HEK293 (cell line): Measurements from ENCODE around the gene ACAA1.

ENCODE experiments used
- CTCF ChIP-seq: fragments of 450-650 bp; formaldehyde crosslinking; IDR thresholded peaks from 2 replicates; pipeline ENCODE4 v1.5.1; 2016; ENCODE audit warnings: missing biosample characterization, missing genetic modification characterization
- HOXA7 ChIP-seq: sonication (generic); formaldehyde crosslinking; IDR thresholded peaks from 2 replicates; pipeline ENCODE4 v1.8.1; 2022; ENCODE audit warnings: missing genetic modification reagents, borderline replicate concordance
- PRDM1 ChIP-seq: fragments of 450-650 bp; formaldehyde crosslinking; IDR thresholded peaks from 2 replicates; pipeline ENCODE4; 2016; ENCODE audit warnings: missing biosample characterization, missing genetic modification characterization
- TCF7L2 ChIP-seq: IDR thresholded peaks from 2 replicates; pipeline ENCODE4 v1.6.1; 2011; ENCODE audit warnings: low read depth, mild to moderate bottlenecking, inconsistent platforms, low read length, moderate library complexity, borderline replicate concordance
- TRIM28 ChIP-seq: IDR thresholded peaks from 2 replicates; pipeline ENCODE4 v1.6.1; 2011; ENCODE audit warnings: low read length, control low read depth, borderline replicate concordance
- YY1 ChIP-seq: fragments of 450-650 bp; formaldehyde crosslinking; IDR thresholded peaks from 2 replicates; pipeline ENCODE4 v1.5.1; 2018; ENCODE audit warnings: missing biosample characterization, missing genetic modification characterization
- ZFP41 ChIP-seq: fragments of 450-650 bp; formaldehyde crosslinking; IDR thresholded peaks from 2 replicates; pipeline ENCODE4 v1.5.1; 2016; ENCODE audit warnings: missing biosample characterization, missing genetic modification characterization, borderline replicate concordance
- ZNF423 ChIP-seq: fragments of 450-650 bp; formaldehyde crosslinking; IDR thresholded peaks from 2 replicates; pipeline ENCODE4 v1.5.1; 2016; ENCODE audit warnings: missing biosample characterization, missing genetic modification characterization
- ZNF521 ChIP-seq: fragments of 450-650 bp; formaldehyde crosslinking; IDR thresholded peaks from 2 replicates; pipeline ENCODE4 v1.5.1; 2017; ENCODE audit warnings: missing biosample characterization, mild to moderate bottlenecking, missing genetic modification characterization
- ZNF600 ChIP-seq: fragments of 450-650 bp; formaldehyde crosslinking; IDR thresholded peaks from 2 replicates; pipeline ENCODE4 v1.5.1; 2016; ENCODE audit warnings: missing biosample characterization, missing genetic modification characterization
- ZNF623 ChIP-seq: fragments of 450-650 bp; formaldehyde crosslinking; IDR thresholded peaks from 2 replicates; pipeline ENCODE4 v1.5.1; 2016; ENCODE audit warnings: missing biosample characterization, missing genetic modification characterization
- ZSCAN18 ChIP-seq: fragments of 450-650 bp; formaldehyde crosslinking; IDR thresholded peaks from 2 replicates; pipeline ENCODE4 v1.5.1; 2016; ENCODE audit warnings: missing biosample characterization, missing genetic modification characterization

- no peak for TF ChIP-seq HOXA7
- TF ChIP-seq ZFP41 (tag by site-specific recombination), result no peak
- TF ChIP-seq CTCF (tag by site-specific recombination), result no peak
- TF ChIP-seq YY1 (tag by site-specific recombination), result no peak
- no peak for TF ChIP-seq ZNF623
- no peak for TF ChIP-seq TRIM28
- no peak for TF ChIP-seq ZNF521
- no peak for TF ChIP-seq TCF7L2
- TF ChIP-seq ZNF423, result no peak
- TF ChIP-seq ZNF600 (tag by site-specific recombination), result no peak
- TF ChIP-seq ZSCAN18, result no peak
- no peak for TF ChIP-seq PRDM1 (tag by site-specific recombination)
These were observed 25.1 kb downstream of the ACAA1 start for GRCh38 chr3:38111696-38112377.
